Transverse colon (tissue), 4 donors: Measurements from ENCODE around the gene FCER2. TPM values are rescaled to one million over a fixed set of nuclear protein-coding genes. Genes with fewer than 3 reads are reported as not detected.

ENCODE experiments used
- DNase-seq: peaks from one replicate; pipeline ENCODE4 v3.0.0-alpha.2; 2019
- H3K27ac ChIP-seq, 4 donors: fragments of 200-600 bp; sonication (generic); 2 replicates each; pipeline ENCODE4 v1.5.1; 2016 to 2018; ENCODE audit warnings: inconsistent platforms in 4 of 4
- H3K27me3 ChIP-seq: fragments of 200-600 bp; sonication (generic); 2 replicates; pipeline ENCODE4 v1.5.1; 2017; ENCODE audit warnings: inconsistent platforms
- H3K36me3 ChIP-seq, 4 donors: fragments of 200-600 bp; sonication (generic); 2 replicates each; pipeline ENCODE4 v1.5.1; 2017 to 2019; ENCODE audit warnings: inconsistent platforms in 4 of 4
- H3K4me1 ChIP-seq, 4 donors: fragments of 200-600 bp; sonication (generic); 2 replicates each; pipeline ENCODE4 v1.5.1; 2017 to 2020; ENCODE audit warnings: inconsistent platforms in 4 of 4
- H3K4me3 ChIP-seq, 4 donors: fragments of 200-600 bp; sonication (generic); 1 replicate in 1 of 4; 2 replicates in 3 of 4; pipeline versions ENCODE4 v1.5.1 to v1.6.1; 2017 to 2019; ENCODE audit warnings: inconsistent platforms in 4 of 4
- H3K9me3 ChIP-seq, 2 donors: fragments of 200-600 bp; sonication (generic); 2 replicates each; pipeline ENCODE4 v1.5.1; 2017 to 2019; ENCODE audit warnings: inconsistent platforms in 2 of 2
- CTCF ChIP-seq, 5 experiments: fragments of 200-600 bp in 3 of 5; fragments of 450-650 bp in 2 of 5; sonication (generic) in 3 of 5; IDR thresholded peaks; 1 replicate in 2 of 5; 2 replicates in 3 of 5; pipeline ENCODE4 v1.5.1; 2016 to 2017; ENCODE audit warnings: antibody characterized with exemption in 5 of 5, inconsistent platforms in 3 of 5, mild to moderate bottlenecking in 2 of 5, moderate library complexity in 1 of 5
- EP300 ChIP-seq: sonication (generic); formaldehyde crosslinking; IDR thresholded peaks from one replicate; pipeline ENCODE4 v1.6.1; 2017; ENCODE audit warnings: antibody characterized with exemption, low read depth
- POLR2A ChIP-seq: fragments of 450-650 bp; IDR thresholded peaks from one replicate; pipeline ENCODE4 v1.6.1; 2016; ENCODE audit warnings: antibody characterized with exemption, mild to moderate bottlenecking, moderate library complexity
- POLR2AphosphoS5 ChIP-seq, 3 donors: sonication (generic); formaldehyde crosslinking; IDR thresholded peaks; one replicate each; pipeline ENCODE4 v1.6.1; 2016; ENCODE audit warnings: antibody characterized with exemption in 3 of 3
- WGBS, 2 donors: methylation state at CpG; one replicate each; pipeline ENCODE4 v1.1.5; 2018; ENCODE audit warnings: low coverage in 1 of 2; 5-methylcytosine and 5-hydroxymethylcytosine counted together
- in situ Hi-C, 4 donors: fragments of 200-750 bp; cut with MboI; loops; one replicate each; pipeline versions ENCODE4 v1.15.0 to v1.15.1; 2017; ENCODE audit warnings: low sequenced_read_pairs in 3 of 4, low pct_ligation_motif_present in 1 of 4, low pct_unique_long_range_greater_than_20kb in 1 of 4
- intact Hi-C: fragments of 100-400 bp; cut with DNase I; formaldehyde crosslinking; loops from one replicate; pipeline ENCODE4 v1.15.1; 2023; ENCODE audit warnings: low total_unique reads
- total RNA-seq, 4 donors: library from RNA; depleted of rRNA; stranded (reverse); fragments of >200 nt; gene quantifications; one replicate each; pipeline ENCODE4 v1.1.0, GENCODE V29; 2016

FCER2 gene
- total RNA-seq, 4 donors from 2014 or later = 0.27 to 10.1 (median 4.3) TPM; not detected in 1

- WGBS, 2 donors = 27% methylated on average over 2 of the region's 2 CpGs; no CpG with 5 or more reads in 1 of the 2 donors
- in situ Hi-C loops (no loop called here), intact Hi-C loops (no loop called here)
- no peak overlapping the region for H3K27ac ChIP-seq
- H3K36me3 ChIP-seq = no peaks in the 10 kb centered on the region
- no peaks in the 10 kb centered on the region for H3K9me3 ChIP-seq
- H3K4me1 ChIP-seq = no peaks in the 10 kb centered on the region
- no peak for DNase-seq
- TF ChIP-seq CTCF (IDR thresholded peaks at IDR 0.05) (no peak), POLR2A (no peak), EP300 (no peak), POLR2AphosphoS5 (IDR thresholded peaks at IDR 0.05) (no peak)
- H3K27me3 ChIP-seq = peaks cover 22% of the 10 kb centered on the region
- no peak overlapping the region for H3K4me3 ChIP-seq
Measured at GRCh38 chr19:7699003-7699402, 2.9 kb downstream of the FCER2 start.

GRCh38 chr19:7698583-7698982 lies 3.3 kb downstream of the FCER2 start:
- in situ Hi-C loops = no loop called here
- Histone ChIP-seq H3K27ac (no peak overlapping the region), H3K9me3 (no peaks in the 10 kb centered on the region), H3K4me1 (no peaks in the 10 kb centered on the region), H3K4me3 (no peak overlapping the region), H3K27me3 (peaks cover 22% of the 10 kb centered on the region), H3K36me3 (no peaks in the 10 kb centered on the region)
- intact Hi-C loops = no loop called here
- 31% methylated on average over 11 of the region's 11 CpGs; no CpG with 5 or more reads in 1 of the 2 donors for WGBS, 2 donors
- no peak for TF ChIP-seq POLR2A
- TF ChIP-seq EP300 = no peak
- TF ChIP-seq CTCF (IDR thresholded peaks at IDR 0.05) = no peak
- TF ChIP-seq POLR2AphosphoS5 (IDR thresholded peaks at IDR 0.05) = no peak
- no peak for DNase-seq

GRCh38 chr19:7697721-7698287 lies 4.1 kb downstream of the FCER2 start:
- Histone ChIP-seq H3K36me3 (no peaks in the 10 kb centered on the region), H3K4me3 (no peak overlapping the region), H3K9me3 (no peaks in the 10 kb centered on the region), H3K4me1 (no peaks in the 10 kb centered on the region), H3K27ac (no peak overlapping the region), H3K27me3 (peaks cover 22% of the 10 kb centered on the region)
- WGBS, 2 donors = 30 to 81% methylated on average over 2 to 10 of the region's 10 CpGs
- DNase-seq = no peak
- in situ Hi-C loops (no loop called here), intact Hi-C loops (no loop called here)
- TF ChIP-seq POLR2AphosphoS5 (IDR thresholded peaks at IDR 0.05) (no peak), EP300 (no peak), CTCF (IDR thresholded peaks at IDR 0.05) (no peak), POLR2A (no peak)

GRCh38 chr19:7694499-7694898 lies 7.4 kb downstream of the FCER2 start:
- WGBS, 2 donors = 53% methylated on average over 4 of the region's 4 CpGs; no CpG with 5 or more reads in 1 of the 2 donors
- DNase-seq = no peak
- intact Hi-C loops (no loop called here), in situ Hi-C loops (no loop called here)
- no peaks in the 10 kb centered on the region for H3K4me1 ChIP-seq
- no peak overlapping the region for H3K4me3 ChIP-seq
- no peaks in the 10 kb centered on the region for H3K36me3 ChIP-seq
- TF ChIP-seq POLR2A (no peak), POLR2AphosphoS5 (IDR thresholded peaks at IDR 0.05) (no peak), EP300 (no peak), CTCF (IDR thresholded peaks at IDR 0.05) (no peak)
- H3K27ac ChIP-seq = no peak overlapping the region
- H3K27me3 ChIP-seq = peaks cover 16% of the 10 kb centered on the region
- no peaks in the 10 kb centered on the region for H3K9me3 ChIP-seq
